H1 (cell line): ENCODE results near the gene SMURF2. TPM values are rescaled to one million over a fixed set of nuclear protein-coding genes. Genes with fewer than 3 reads are reported as not detected.

Experiments used
- CTCF ChIA-PET: fragments of 300-600 bp; sonication (Branson Sonifier 250); formaldehyde crosslinking; loops from one replicate; lab custom pipeline; 2021; ENCODE audit not compliant: partially characterized antibody; lab: Charles Lee
- POLR2A ChIA-PET: fragments of 300-600 bp; sonication (Branson Sonifier 250); formaldehyde crosslinking; loops from one replicate; lab custom pipeline; 2021; ENCODE audit warnings: inconsistent platforms; ENCODE audit not compliant: partially characterized antibody; lab: Charles Lee
- DNase-seq, 2 experiments: peaks; one replicate each; pipeline versions ENCODE4 v3.0.0 to v3.0.0-alpha.2; 2010 to 2022; ENCODE audit warnings: low spot score in 2 of 2, low read depth in 1 of 2, mixed read lengths in 1 of 2
- FAIRE-seq: peaks from 2 replicates; lab custom pipeline; 2011; peaks lifted over from hg19 to GRCh38; lab: Jason Lieb, UNC
- H2AFZ ChIP-seq: 2 replicates; pipeline ENCODE4 v1.8.1; 2012; ENCODE audit warnings: low read length, inconsistent platforms
- H2AK5ac ChIP-seq: 2 replicates; pipeline ENCODE4 v1.6.1; 2013; ENCODE audit warnings: low read depth, low read length
- H2BK120ac ChIP-seq: replicated peaks from 2 replicates; pipeline ENCODE3; 2013; ENCODE audit warnings: low read depth, low read length, inconsistent platforms
- H2BK12ac ChIP-seq: 2 replicates; pipeline ENCODE4 v1.6.1; 2013; ENCODE audit warnings: low read depth, low read length
- H2BK15ac ChIP-seq: 2 replicates; pipeline ENCODE4 v1.6.1; 2013; ENCODE audit warnings: low read length
- H2BK20ac ChIP-seq: 2 replicates; pipeline ENCODE4 v1.6.1; 2013; ENCODE audit warnings: low read length
- H2BK5ac ChIP-seq: 2 replicates; pipeline ENCODE4 v1.6.1; 2013; ENCODE audit warnings: low read depth, low read length
- H3K14ac ChIP-seq: 2 replicates; pipeline ENCODE4 v1.6.1; 2013; ENCODE audit warnings: inconsistent platforms; ENCODE audit not compliant: insufficient read length
- H3K18ac ChIP-seq: 2 replicates; pipeline ENCODE4 v1.6.1; 2013; ENCODE audit warnings: low read length; ENCODE audit errors: extremely low read depth
- H3K23ac ChIP-seq: 2 replicates; pipeline ENCODE4 v1.6.1; 2013; ENCODE audit warnings: inconsistent platforms; ENCODE audit not compliant: insufficient read length
- H3K23me2 ChIP-seq: 2 replicates; pipeline ENCODE4 v1.6.1; 2013; ENCODE audit warnings: low read depth, low read length
- H3K27ac ChIP-seq: 2 replicates; pipeline ENCODE4 v1.6.1; 2011; ENCODE audit warnings: low read depth, low read length, inconsistent platforms
- H3K27me3 ChIP-seq, 4 experiments: replicated peaks in 1 of 4; 1 replicate in 1 of 4; 2 replicates in 3 of 4; pipeline versions ENCODE4 v1.6.1 to v1.8.1; 2011 to 2013; ENCODE audit warnings: low read length in 3 of 4, mild to moderate bottlenecking in 3 of 4, inconsistent platforms in 2 of 4, mixed read lengths in 2 of 4, moderate library complexity in 1 of 4; ENCODE audit not compliant: control insufficient read depth in 3 of 4, insufficient read depth in 3 of 4; ENCODE audit errors: extremely low read depth in 1 of 4
- H3K36me3 ChIP-seq, 4 experiments: 2 replicates each; pipeline versions ENCODE4 v1.6.1 to v1.8.1; 2011 to 2013; ENCODE audit warnings: mild to moderate bottlenecking in 4 of 4, low read length in 3 of 4, moderate library complexity in 2 of 4, control low read depth in 1 of 4, inconsistent platforms in 1 of 4; ENCODE audit not compliant: insufficient read depth in 4 of 4, control insufficient read depth in 2 of 4
- H3K4ac ChIP-seq: replicated peaks from 2 replicates; pipeline ENCODE3; 2013; ENCODE audit warnings: low read length, low read depth, mixed read lengths, inconsistent platforms; ENCODE audit not compliant: insufficient read length
- H3K4me1 ChIP-seq, 4 experiments: replicated peaks in 1 of 4; 1 replicate in 1 of 4; 2 replicates in 3 of 4; pipeline versions ENCODE4 v1.6.1 to v1.8.1; 2011 to 2013; ENCODE audit warnings: low read length in 3 of 4, inconsistent platforms in 2 of 4, mixed read lengths in 1 of 4; ENCODE audit not compliant: insufficient read depth in 4 of 4, control insufficient read depth in 3 of 4
- H3K4me2 ChIP-seq, 2 experiments: 2 replicates each; pipeline versions ENCODE4 v1.6.1 to v1.8.1; 2011 to 2013; ENCODE audit warnings: low read depth in 2 of 2, low read length in 2 of 2, control low read depth in 1 of 2, inconsistent platforms in 1 of 2, mild to moderate bottlenecking in 1 of 2; ENCODE audit not compliant: insufficient read depth in 1 of 2
- H3K4me3 ChIP-seq, 4 experiments: fragments of 200-600, 300-600 bp in 1 of 4; sonication (generic), shearing (Covaris generic), sonication (Bioruptor Twin) in 1 of 4; 2 replicates each; pipeline versions ENCODE4 v1.5.1 to v1.8.1; 2011 to 2016; ENCODE audit warnings: low read length in 4 of 4, low read depth in 3 of 4, control low read depth in 2 of 4, inconsistent platforms in 2 of 4, mild to moderate bottlenecking in 2 of 4, mixed read lengths in 1 of 4, moderate library complexity in 1 of 4; ENCODE audit not compliant: insufficient read depth in 2 of 4; ENCODE audit errors: extremely low read depth in 1 of 4
- H3K56ac ChIP-seq: replicated peaks from 2 replicates; pipeline ENCODE3; 2013; ENCODE audit warnings: low read depth, mild to moderate bottlenecking, mixed read lengths, low read length, inconsistent platforms; ENCODE audit not compliant: insufficient read length
- H3K79me1 ChIP-seq: 2 replicates; pipeline ENCODE4 v1.6.1; 2013; ENCODE audit warnings: low read depth, low read length, control low read depth
- H3K79me2 ChIP-seq, 2 experiments: 2 replicates each; pipeline versions ENCODE4 v1.6.1 to v1.8.1; 2012 to 2013; ENCODE audit warnings: low read length in 2 of 2, mild to moderate bottlenecking in 2 of 2, inconsistent platforms in 1 of 2; ENCODE audit not compliant: insufficient read depth in 2 of 2, control insufficient read depth in 1 of 2
- H3K9ac ChIP-seq, 4 experiments: replicated peaks in 1 of 4; 1 replicate in 1 of 4; 2 replicates in 3 of 4; pipeline versions ENCODE4 v1.6.1 to v1.8.1; 2011 to 2013; ENCODE audit warnings: low read depth in 3 of 4, low read length in 3 of 4, control low read depth in 2 of 4, mild to moderate bottlenecking in 2 of 4, moderate library complexity in 2 of 4, inconsistent platforms in 1 of 4; ENCODE audit errors: extremely low read depth in 1 of 4
- H3K9me3 ChIP-seq, 2 experiments: 2 replicates each; pipeline versions ENCODE4 v1.6.1 to v1.8.1; 2012 to 2013; ENCODE audit warnings: mild to moderate bottlenecking in 2 of 2, moderate library complexity in 2 of 2, control low read depth in 1 of 2, inconsistent platforms in 1 of 2, low read depth in 1 of 2, low read length in 1 of 2, mixed read lengths in 1 of 2; ENCODE audit not compliant: insufficient read depth in 2 of 2
- H4K20me1 ChIP-seq, 2 experiments: replicated peaks in 1 of 2; 2 replicates each; pipeline versions ENCODE3 to v1.8.1; 2011 to 2013; ENCODE audit warnings: inconsistent platforms in 2 of 2, low read length in 2 of 2, mild to moderate bottlenecking in 1 of 2; ENCODE audit not compliant: insufficient read depth in 2 of 2, control insufficient read depth in 1 of 2
- H4K5ac ChIP-seq: 2 replicates; pipeline ENCODE4 v1.6.1; 2013; ENCODE audit warnings: low read length, low read depth, mixed read lengths, inconsistent platforms; ENCODE audit not compliant: insufficient read length
- H4K8ac ChIP-seq: 2 replicates; pipeline ENCODE4 v1.8.0; 2013; ENCODE audit warnings: mild to moderate bottlenecking, moderate library complexity, low read length, inconsistent platforms; ENCODE audit not compliant: insufficient read depth; ENCODE audit errors: extremely low read depth
- H4K91ac ChIP-seq: replicated peaks from 2 replicates; pipeline ENCODE3; 2013; ENCODE audit warnings: low read length, mixed read lengths, inconsistent platforms; ENCODE audit not compliant: insufficient read length
- E2F6 ChIP-seq: IDR thresholded peaks from 2 replicates; pipeline ENCODE4 v1.6.1; 2012; ENCODE audit warnings: inconsistent platforms
- WGBS, 2 experiments: shearing (Covaris generic) in 1 of 2; methylation state at CpG; one replicate each; pipeline versions ENCODE4 v1.1.6 to v1.1.7; 2013 to 2015; ENCODE audit warnings: low lambda C conversion rate in 2 of 2, mixed read lengths in 2 of 2, inconsistent platforms in 1 of 2, low coverage in 1 of 2, missing lambda C conversion rate in 1 of 2; ENCODE audit not compliant: insufficient replicate concordance in 2 of 2, insufficient coverage in 1 of 2, insufficient read length in 1 of 2; ENCODE audit errors: extremely low coverage in 1 of 2, missing lambda C conversion rate in 1 of 2; 5-methylcytosine and 5-hydroxymethylcytosine counted together
- polyA plus RNA-seq, 7 experiments: library from polyadenylated mRNA; depleted of rRNA in 3 of 7; stranded (reverse) in 5 of 7; unstranded in 2 of 7; fragments of >200 nt in 5 of 7; fragments of 200-250 nt in 2 of 7; gene quantifications; 1 replicate in 5 of 7; 2 replicates in 1 of 7; 4 replicates in 1 of 7; pipeline versions ENCODE4 v1.2.1 to v1.2.3, GENCODE V29; 2011 to 2013; ENCODE audit warnings: missing spikeins in 2 of 7, mixed read lengths in 2 of 7
- total RNA-seq: library from RNA; stranded (reverse); fragmentation: NEBNext Ultra II Directional; extraction: Animal tissue kit (Norgen Biotek cat#: 25700); gene quantifications from 2 replicates; pipeline ENCODE4 v1.2.1, GENCODE V29; 2021

Gene SMURF2
- total and polyA plus RNA-seq, 2 of the 8 experiments (the other 6 are each of a cell fraction or from before 2014, with no cell fraction given), result 7.2 to 29.2 TPM

- CTCF ChIA-PET, result no interaction called here
- WGBS, 2 experiments, result 86% methylated on average over 2 of the region's 2 CpGs; no CpG with 5 or more reads in 1 of the 2 experiments
- no peaks in the 10 kb centered on the region for H4K20me1 ChIP-seq
- no peak for TF ChIP-seq E2F6
Observed at GRCh38 chr17:64702815-64703214, 40.7 kb upstream of the SMURF2 start.

More at GRCh38 chr17:64702815-64703214, 40.7 kb upstream of the SMURF2 start:
- Histone ChIP-seq H3K9ac (no peak overlapping the region), H3K4me2 (no peak overlapping the region), H3K79me2 (no peaks in the 10 kb centered on the region), H3K4me3 (no peak overlapping the region), H3K4ac (no peak overlapping the region), H3K36me3 (no peaks in the 10 kb centered on the region), H3K23ac (no peak overlapping the region), H2AK5ac (no peak overlapping the region), H3K27ac (no peak overlapping the region), H4K8ac (no peak overlapping the region), H3K79me1 (no peaks in the 10 kb centered on the region), H2AFZ (no peak overlapping the region), H3K27me3 (no peaks in the 10 kb centered on the region), H2BK12ac (no peak overlapping the region), H3K56ac (no peak overlapping the region), H2BK5ac (no peak overlapping the region), H2BK120ac (no peak overlapping the region), H4K91ac (no peak overlapping the region), H3K14ac (no peak overlapping the region), H2BK20ac (no peak overlapping the region), H4K5ac (no peak overlapping the region), H3K9me3 (no peaks in the 10 kb centered on the region), H3K18ac (no peak overlapping the region), H3K4me1 (no peaks in the 10 kb centered on the region; a peak in 1 of 7 replicates), H3K23me2 (no peaks in the 10 kb centered on the region; the same call in 1 of the 2 replicates), H2BK15ac (no peak overlapping the region)
- FAIRE-seq (no peak), DNase-seq (no peak)
- POLR2A ChIA-PET, result no interaction called here
